T-helper 2 cell treated with Interferon-gamma antibody and Interleukin-4, amounts not matched to agents 100 ng/mL and 5 ng/mL, for 36 hours (primary cell): Measurements from ENCODE around the gene HACD2. TPM values are rescaled to one million over a fixed set of nuclear protein-coding genes. Genes with fewer than 3 reads are reported as not detected.

Experiments used
- intact Hi-C: fragments of 100-400 bp; cut with micrococcal nuclease; formaldehyde crosslinking; loops from one replicate; pipeline ENCODE4 v1.15.1; 2023
- total RNA-seq: library from RNA; stranded (reverse); gene quantifications from 2 replicates; pipeline ENCODE4 v1.2.3, GENCODE V29; 2022

HACD2 gene
- total RNA-seq, 1 donor from 2014 or later: 24.9 TPM

DNA sequence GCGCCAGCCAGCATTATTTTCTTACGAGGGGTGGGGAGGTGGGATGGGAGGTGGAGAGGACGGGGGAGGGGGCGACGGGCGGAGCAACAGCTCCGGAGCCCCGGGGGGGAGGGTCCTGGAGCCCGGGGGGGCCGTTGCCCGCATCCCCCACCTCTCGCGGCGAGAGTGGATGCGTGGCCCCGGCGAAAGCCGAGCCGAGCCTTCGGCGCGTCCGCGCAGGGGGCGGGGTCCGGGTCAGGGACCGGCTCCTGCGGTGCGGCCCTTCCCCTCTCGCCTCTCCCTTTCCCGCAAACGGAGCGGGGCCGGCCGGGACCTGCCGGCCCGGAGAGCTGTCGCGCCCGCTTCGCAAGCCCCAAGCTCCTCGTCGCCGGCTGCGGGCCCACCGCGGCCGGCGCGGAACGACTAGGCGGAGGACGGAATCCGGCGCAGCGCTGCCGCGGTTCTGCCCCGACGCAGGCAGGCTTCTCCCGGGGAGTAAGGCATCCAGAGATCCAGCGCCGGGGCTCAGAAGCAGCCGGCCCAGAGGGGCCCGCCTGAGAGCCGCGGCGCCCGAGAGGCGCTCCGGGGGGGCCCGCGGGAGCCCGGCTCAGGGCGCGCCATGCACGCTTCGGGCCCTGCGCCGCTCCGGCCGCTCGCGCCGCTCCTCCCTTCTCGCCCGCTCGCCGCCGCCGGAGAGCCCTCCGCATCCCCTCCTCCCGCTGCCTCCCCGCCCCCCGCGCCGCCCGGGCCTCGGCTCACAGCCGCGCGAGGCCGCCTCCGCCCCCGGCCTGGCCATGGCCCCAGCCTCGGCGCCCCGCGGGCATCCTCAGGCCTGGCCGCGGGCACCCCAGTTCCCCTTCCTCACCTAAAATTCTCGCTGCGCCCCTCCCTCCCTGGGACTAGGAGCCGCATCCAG lies 135.5 kb downstream of the HACD2 start:
- intact Hi-C loops: loop anchor here (5.0 kb wide), 2 partner anchors 38 to 103 kb away; no protein-coding TSS in a partner anchor

DNA sequence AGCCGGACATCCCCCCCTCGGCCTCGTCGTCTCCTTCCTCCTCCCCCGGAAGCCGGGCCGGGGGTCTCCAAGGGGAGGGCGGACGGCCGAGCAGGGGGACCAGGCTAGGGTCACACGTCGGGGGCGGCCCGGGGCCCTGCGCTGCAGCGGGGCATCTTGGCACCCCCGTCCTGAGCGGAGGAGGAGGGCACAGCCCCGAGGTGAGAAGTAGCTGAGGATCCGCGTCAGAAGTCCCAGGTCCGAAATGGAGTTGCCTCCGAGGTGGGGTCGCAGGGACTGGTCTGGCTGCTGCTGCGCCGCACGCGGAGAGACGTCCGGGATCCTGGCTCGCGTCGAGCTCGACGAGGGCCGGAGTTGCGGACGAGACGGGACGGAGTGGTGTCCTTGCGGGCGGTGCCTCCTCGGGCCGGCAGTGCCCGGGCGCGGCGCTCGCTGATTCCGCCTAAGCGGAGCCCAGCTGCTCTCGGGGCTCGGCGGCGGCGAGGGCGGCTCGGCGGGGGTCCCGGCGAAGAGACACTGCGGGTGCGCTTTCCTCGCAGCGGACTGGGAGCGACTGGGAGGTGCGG lies 136.2 kb downstream of the HACD2 start, which contains the start of gene ADCY5:
TSS of gene ADCY5 (minus strand) at position 555 of the 566 bp plus-strand sequence. CDS start at position 10, 545 bp downstream.
- intact Hi-C loops: loop anchor here (5.0 kb wide), 2 partner anchors 39 to 104 kb away; no protein-coding TSS in a partner anchor

GRCh38 chr3:123447749-123448517 lies 136.9 kb downstream of the HACD2 start:
- intact Hi-C loops: loop anchor here (5.0 kb wide), 2 partner anchors 39 to 104 kb away; no protein-coding TSS in a partner anchor

DNA sequence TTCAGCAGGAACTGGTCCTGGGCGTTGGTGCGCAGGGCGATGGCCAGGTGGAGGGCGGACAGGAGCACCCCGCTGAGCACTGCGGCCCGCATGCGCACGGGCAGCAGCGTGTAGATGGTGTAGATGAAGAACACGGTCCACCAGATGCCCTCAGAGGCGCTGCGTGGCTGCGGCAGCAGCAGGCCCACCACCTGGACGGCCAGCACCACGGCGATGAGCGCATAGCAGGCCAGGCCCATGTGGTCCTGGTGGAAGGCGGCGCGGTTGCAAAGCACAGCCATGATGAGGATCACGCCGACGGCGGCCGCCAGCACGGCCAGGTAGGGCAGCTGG lies 137.5 kb downstream of the HACD2 start:
- intact Hi-C loops: loop anchor here (5.0 kb wide), 2 partner anchors 40 to 105 kb away; no protein-coding TSS in a partner anchor

GRCh38 chr3:123446610-123447109 lies 138.2 kb downstream of the HACD2 start:
- intact Hi-C loops: loop anchor here (5.0 kb wide), 2 partner anchors 41 to 106 kb away; no protein-coding TSS in a partner anchor

DNA sequence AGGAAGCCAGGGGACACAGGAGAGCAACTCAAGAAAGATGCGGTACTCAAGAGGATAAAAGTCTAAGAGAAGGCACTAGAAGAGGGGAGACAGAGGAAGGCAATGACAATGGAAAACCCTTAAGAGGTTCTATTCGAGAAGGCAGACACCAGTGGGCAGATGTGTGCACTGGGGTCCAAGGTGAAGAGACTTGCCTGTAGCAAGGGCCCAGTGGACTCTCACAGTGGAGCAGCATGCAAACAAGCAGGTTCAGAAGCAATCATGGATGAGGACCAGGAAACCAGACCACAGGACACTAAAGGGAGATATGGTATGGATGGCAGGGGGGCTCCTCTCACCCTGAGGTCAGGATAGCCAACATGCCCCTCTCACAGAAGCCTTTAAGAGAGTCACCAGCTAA lies 138.6 kb downstream of the HACD2 start:
- intact Hi-C loops: loop anchor here (5.0 kb wide), 2 partner anchors 41 to 106 kb away; no protein-coding TSS in a partner anchor

- intact Hi-C loops: loop anchor here (5.0 kb wide), 2 partner anchors 42 to 107 kb away; no protein-coding TSS in a partner anchor
Observed at GRCh38 chr3:123445702-123446101, 139.2 kb downstream of the HACD2 start.

DNA sequence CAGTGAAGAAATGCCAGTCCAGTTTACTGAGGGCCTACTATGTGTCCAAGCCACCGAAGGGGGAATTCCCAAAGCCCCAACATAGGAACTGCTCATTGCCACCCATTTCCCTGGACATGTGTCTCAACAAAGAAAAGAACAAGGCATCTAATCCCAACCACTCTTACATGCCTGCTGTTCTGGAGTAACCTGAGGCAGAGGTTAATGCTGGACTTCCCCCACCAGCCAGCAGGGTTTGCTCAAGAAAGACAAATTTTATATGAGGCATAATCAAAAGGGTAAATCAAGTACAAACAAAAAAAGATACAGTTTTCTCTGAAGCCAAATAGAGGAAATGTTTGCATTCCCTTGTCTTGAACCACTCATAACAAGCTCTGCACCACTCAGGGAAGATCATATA lies 140.1 kb downstream of the HACD2 start:
- intact Hi-C loops: loop anchor here (5.0 kb wide), 2 partner anchors 43 to 108 kb away; no protein-coding TSS in a partner anchor

DNA sequence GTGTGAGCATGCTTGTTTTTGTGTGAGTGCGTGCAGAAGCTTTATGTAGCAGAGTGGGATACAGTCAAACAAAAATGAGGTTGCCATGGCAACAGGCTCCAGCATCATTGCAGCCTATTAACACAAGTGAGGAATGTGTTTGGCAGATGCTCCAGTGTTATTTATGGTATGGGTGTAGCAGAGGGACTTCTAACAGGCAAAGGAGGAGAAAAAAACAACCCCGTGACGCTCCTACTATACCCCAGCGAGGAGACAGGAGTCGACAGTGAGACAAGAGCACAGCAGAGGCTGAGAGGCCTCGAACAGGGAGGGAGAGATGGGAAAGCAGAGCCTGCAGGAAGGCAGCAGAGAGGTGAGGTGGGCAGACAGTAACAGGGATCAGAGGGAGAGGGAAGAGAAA lies 140.8 kb downstream of the HACD2 start:
- intact Hi-C loops: no loop called here

DNA sequence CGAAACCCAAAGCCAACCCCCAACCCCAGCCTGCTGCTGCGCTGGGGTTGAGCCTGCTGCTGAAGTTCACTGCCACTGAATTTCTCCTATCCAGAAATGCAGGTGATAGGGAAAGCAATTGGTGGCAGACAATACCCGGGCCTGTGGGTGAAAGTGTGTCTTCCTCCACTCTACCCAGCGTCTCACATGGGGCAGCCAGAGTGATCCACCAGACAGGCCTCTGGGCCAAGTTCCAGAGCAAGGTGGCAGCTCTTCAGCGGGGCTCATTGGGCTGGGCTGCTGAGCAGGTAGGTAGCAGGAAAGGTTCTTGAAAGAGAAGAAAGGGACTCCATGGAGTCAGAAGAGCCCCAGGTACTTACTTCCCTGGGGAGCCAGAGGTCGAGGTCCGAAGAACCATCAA lies 141.9 kb downstream of the HACD2 start:
- intact Hi-C loops: no loop called here

DNA sequence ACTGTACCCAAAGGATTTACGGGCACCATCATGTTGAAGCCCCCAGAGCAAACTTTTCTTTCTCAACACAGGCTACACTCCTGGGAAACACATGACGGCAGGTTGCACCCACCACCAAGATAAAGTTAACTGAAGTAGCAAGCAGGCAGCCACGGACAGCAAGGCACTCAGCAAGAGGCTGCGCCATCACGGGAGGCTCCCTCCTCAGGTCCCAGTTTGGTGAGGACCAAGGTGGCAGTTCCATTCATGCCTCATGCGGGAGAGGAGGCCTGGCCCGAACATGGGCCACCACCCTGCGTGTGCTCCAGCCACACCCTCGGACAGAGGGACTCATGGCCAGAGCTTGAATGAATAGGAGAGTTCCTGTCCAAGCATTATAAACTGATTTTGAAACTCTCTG lies 142.7 kb downstream of the HACD2 start:
- intact Hi-C loops: no loop called here

Other genes starting within 250 kb of the HACD2 start
- gene ADCY5, start 136.0 kb downstream of the HACD2 start, total RNA-seq: not detected in 2 replicates